GM21723 (cell line): ENCODE measurements around the gene LGALS1.

Experiments used
- ATAC-seq: cut with Tn5 transposase; IDR thresholded peaks from one replicate; pipeline ENCODE4 v1.9.1; 2021; ENCODE audit warnings: mild to moderate bottlenecking, moderate library complexity; ENCODE audit not compliant: unreplicated experiment

LGALS1 gene

DNA sequence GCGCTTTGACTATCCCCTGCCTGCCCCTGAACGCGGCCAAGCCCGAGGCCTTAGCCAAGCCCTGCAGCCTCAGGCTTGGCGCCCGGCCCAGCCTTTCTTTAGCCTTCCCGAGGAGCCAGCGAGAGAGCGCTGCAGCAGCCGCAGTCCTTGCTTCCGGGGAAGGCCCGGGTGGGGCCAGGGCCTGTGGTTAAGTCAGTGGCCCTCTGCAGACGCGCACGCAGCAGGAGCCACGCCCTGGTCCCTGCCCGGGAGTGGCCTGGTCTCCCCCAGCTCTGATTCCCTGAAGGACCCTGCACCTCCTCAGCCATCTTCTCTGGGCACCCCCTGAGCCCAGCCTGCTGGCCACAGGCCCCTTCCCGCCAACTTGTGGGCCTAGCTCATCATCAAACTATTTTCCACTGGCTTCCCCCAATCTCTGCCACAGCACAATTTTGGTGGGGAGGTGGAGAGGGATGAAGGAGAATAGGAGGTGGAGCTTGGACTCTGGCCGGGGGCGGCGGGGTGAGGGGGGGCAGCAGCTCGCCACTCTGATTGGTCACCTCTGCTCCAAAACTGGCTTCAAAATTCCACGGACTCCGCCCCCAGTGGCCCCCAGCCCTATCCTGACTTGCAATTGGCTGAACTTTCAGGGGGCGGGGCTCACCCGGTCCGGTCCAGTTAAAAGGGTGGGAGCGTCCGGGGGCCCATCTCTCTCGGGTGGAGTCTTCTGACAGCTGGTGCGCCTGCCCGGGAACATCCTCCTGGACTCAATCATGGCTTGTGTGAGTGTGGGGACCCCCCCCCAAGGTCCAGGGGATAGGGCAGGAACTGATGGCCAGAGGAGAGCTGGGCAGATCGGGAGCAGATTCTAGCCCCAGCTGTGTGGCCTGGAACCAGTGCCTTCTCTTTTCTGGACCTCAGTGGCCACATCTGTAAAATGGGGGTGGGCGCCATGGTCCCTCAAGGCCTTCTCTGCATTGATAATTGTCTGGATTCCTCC is at the start of gene LGALS1:
LGALS1 (plus strand) TSS at position 686 of the 979 bp plus-strand sequence; CDS start at position 753, 67 bp downstream.
- ATAC-seq: peak; percentile 46

DNA sequence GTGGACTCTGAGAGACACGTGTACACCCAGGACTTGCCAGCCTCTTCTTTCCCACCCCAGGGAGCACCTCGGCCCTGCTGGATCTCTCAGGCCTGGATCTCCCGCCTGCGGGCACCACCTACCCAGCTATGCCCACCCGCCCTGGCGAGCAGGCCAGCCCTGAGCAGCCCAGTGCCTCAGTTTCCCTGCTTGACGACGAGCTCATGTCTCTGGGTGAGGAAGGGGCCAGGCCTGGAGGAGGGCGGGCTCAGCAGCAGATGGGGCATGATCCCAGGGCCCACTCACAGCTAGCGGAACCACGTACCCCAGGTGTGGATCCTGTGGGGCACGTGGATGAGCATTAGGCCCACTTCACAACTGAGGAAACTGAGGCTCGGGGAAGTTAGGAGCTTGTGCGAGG is 49.7 kb upstream of the LGALS1 start:
- ATAC-seq: no peak

DNA sequence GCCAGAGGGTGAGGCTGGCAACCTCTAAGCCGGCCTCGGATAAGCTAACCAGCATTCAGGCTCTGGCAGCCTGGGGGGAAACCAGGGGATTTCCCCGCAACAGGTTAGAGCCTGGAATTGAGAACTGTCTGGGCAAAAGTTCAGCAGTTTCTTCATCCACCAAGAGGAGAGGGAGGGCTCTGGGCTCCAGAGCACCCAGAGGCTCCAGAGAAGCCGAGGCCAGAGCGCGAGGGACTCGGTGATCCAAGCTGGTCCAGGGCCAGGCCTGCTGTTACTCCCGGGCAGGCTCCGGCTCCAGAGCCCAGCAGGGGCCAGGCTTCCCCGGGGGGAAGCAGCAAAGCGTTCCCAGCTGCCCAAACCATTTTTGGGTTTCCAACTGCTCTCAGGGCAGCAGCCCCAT is 49.3 kb upstream of the LGALS1 start:
- ATAC-seq: no peak

DNA sequence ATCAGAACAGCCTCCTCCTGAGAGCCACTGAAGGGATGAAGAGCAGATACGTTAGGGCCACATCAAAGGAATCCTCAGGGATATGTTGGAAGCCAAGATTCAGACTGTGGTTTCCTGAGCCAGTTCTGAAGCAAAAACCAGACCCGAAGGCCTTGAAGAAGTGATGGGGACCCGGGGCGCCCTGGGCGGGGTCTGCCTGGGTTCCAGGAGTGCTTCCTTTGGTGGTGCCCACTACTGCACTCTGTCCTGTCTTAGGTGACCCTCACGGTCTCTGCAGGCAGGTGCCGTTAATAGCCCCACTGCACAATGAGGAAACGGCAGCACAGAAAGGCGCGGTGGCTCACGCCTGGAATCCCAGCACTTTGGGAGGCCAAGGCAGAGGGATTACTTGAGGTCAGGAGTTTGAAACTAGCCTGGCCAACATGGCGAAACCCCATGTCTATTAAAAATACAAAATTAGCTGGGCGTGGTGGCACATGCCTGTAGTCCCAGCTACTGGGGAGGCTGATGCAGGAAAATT is 48.8 kb upstream of the LGALS1 start:
- ATAC-seq: no peak

DNA sequence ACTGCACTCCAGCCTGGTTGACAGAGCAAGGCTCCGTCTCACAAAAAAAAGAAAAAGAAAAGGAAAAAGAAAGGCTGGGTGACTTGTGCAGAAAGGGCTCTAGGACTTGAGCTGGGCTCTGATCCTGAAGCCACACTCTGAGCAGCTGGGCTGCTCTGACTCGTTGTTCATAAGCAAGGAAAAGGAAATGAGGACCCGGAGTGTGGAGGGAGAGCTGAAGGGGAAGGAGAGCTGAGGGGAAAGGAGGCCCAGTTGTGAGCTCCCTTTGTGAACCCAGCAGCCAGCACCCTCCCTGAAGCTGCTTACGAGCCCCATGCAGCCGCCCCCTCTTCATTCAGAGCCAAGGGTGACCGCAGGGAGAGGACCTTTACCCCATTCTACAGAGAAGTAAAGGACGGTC is 48.3 kb upstream of the LGALS1 start:
- ATAC-seq: no peak

DNA sequence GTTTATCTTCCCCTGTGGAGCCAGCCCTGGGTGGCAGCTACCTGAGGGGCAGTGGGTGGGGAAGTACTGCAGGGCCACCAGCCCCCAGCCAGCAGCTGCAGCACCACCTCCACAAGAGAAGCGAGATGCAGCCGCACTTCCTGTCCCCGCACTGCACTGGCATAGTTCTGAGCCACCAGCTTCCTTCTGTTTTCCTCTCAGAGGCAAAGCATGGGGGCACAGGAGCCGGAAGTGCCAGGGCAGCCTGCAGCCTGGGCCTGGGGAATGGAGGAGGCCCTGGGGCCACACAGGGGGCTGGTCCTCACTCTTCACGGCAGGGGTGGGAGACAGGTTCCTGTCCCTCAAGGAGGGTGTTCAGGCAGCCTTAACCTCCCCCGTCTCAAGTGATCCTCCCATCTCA is 47.9 kb upstream of the LGALS1 start:
- ATAC-seq: no peak

DNA sequence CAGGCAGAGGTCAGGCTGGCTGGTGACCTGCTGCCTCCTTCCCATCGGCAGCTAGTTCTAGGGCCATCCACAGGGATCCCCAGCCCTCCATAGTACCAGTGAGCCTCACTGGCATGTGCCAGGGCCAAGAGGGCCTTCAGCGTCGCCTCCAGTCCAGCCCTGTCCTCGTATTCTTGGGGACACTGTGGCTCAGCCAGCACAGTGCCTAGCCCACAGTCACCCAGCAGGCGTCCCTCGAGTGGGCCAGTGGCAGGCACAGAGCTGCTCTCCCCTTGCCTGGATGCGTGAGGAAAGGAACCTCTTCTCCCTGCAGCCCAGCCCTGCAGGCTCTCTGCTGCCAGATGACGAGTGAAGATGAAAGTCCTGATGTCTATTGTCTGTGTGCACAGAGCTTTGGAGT is 46.6 kb upstream of the LGALS1 start:
- no peak for ATAC-seq

DNA sequence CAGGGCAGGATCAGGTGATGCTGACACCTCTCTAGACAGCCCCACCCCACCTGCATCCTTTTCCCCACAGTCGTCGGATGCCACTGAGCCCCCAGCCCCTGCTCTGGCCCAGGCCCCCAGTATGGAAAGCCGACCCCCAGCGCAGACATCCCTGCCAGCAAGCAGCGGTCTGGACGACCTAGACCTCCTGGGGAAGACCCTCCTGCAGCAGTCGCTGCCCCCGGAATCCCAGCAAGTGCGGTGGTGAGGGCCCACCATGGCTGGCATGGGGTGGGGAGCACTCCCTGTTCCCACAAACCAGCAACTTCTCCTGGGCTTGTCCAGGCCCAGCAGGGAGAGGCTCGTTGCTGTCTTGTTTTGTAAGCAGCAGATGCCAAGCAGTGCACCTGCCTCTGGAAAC is 45.5 kb upstream of the LGALS1 start:
- no peak for ATAC-seq

DNA sequence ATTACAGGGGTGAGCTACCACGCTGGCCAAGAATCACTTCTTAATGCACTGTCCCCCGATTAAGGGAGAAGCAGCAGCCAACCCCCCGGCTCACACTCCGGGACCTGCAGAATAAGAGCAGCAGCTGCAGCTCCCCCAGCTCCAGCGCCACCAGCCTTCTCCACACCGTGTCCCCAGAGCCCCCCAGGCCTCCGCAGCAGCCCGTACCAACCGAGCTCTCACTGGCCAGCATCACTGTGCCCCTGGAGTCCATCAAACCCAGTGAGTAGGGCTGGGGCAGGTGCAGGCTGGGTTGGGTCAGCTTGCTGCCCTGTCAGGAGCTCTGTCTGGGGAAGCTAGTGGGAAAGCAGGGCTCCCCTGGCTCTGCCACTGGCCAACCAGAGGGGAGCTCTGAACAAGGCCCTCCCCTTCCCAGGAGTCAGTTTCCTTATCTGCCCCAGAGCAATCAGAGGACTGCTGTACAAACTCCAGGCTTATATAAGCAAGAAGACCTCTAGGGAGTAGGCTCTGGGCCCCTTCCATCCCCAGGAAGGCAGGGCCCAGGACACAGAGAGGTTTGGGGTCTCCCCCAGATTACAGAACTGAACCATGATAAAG is 44.5 kb upstream of the LGALS1 start:
- ATAC-seq: no peak

DNA sequence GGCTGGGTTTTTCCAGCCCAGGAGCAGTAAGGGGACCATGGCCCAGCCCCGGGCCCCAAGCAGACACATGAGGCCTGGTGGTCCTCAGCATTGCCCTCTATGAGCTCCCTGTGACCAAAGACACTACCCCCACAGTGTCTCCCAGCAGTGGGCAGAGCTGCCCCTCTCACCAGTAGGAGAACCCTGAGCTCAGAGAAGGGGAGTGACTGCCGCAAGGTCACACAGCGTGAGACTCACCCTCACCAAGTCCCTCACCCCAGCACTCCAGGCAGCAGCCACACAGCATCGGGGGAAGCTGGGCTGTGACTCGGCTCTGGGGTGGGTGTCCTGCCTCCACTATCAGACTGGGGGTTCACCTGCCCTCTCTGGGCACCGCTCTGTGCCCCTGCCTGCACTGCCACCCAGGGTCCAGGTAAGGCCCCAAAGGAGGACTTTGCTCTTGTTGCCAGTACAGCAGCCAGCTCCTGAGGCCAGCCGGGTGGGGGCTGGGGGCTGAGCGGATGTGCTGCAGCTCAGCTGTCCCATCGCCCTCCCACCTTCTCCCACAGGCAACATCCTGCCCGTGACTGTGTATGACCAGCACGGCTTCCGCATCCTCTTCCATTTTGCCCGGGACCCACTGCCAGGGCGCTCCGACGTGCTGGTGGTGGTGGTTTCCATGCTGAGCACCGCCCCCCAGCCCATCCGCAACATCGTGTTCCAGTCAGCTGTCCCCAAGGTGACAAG is 43.8 kb upstream of the LGALS1 start:
- ATAC-seq: no peak

DNA sequence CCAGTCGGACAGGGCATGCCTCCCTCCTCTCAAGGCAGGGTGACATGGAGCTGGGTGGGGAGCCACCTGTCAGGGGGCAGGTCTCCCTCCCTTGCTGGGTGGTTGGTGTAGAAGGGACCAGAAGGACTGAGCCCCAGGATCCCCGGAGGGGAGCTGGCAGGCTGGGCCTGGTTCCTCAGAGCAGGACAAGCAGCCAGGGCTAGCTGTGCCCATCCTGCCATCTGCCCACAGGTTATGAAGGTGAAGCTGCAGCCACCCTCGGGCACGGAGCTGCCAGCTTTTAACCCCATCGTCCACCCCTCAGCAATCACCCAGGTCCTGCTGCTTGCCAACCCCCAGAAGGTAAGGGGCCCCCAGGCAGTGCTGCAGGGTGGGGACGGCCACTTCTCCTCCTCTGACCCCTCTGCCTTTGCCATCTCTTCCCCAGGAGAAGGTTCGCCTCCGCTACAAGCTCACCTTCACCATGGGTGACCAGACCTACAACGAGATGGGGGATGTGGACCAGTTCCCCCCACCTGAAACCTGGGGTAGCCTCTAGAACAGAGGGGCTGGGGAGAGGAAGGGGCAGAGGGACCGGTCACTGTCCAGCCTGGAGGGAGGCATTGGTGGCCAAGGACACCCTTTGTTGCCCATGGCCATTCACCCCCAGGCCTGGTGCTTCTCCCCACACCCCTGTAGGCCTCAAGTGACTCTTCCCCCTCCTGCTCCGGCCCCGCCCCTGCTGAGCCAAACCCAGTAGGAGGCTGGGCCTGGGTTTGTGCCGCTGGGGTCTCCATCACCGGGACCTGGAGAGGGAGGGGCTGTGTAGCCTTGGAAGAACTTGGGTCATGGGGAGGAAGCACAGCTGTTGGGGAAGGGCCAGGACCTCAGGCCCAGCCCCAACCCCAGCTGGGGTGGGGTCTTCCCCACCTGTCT is 43.0 kb upstream of the LGALS1 start:
- ATAC-seq: peak; percentile 7

DNA sequence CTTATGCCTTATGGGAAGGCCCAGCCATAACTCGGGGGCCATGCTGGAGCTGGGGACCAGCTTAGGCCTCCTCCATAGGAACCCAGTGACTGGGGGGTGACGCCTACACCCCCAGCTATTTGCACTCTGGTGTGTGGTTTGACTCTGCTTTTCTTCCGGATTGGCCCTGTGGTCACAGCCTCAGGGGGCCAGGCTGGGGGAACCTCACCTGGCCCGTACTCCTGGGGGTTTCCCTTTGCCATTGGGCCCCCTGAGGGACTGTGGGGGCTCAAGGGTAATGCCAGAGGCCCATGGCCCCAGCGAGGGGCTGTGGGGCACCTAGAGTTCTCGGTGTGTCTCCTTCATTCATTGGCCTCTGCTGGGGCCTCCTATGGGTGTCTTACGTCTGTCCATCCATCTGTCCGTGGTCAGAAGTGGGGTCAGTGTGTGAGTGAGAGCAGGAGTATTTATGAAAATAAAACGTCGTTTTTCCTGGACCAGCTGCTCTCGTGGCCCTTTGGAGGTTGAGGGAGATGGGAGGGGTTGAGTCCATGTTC is 42.3 kb upstream of the LGALS1 start:
- peak; percentile 60 for ATAC-seq

DNA sequence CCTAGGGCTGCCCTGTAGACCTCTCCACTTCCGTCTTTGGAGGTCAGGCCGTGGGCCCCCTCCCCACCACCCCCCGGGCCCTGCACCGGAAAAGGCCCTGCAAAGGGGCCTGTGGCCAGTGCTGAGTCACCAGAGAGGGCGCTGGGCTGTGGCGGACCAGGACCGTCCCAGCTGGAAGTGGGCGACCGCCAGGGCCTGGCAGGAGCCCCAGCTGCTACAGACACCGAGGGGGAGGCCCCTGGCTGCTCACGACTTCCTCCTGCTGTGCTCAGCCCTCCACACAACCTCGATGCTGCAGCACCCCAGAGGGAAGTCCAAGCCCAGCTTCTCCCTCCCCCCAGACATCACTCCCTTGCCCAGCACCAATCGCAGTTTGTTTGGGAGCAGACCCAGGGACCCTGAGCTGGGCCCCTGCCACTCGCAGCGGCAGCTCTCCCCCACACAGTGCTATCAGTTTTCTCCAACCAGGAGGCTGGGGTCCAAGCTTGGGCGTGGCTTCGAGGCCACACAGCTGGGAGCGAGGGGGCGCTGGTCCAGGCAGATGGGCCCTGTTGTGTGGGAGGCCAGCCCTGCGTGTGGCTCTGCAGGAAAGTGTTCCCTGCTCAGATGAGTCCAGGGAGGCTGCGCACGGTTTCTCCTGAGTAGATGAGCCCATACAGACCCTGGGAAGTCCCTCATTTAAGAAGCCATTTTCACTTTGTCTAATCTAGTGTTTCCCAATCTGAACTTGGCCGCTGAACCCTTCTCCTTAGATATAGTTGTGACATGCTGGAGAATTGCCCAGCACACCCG is 41.6 kb upstream of the LGALS1 start:
- peak; percentile 52 for ATAC-seq

DNA sequence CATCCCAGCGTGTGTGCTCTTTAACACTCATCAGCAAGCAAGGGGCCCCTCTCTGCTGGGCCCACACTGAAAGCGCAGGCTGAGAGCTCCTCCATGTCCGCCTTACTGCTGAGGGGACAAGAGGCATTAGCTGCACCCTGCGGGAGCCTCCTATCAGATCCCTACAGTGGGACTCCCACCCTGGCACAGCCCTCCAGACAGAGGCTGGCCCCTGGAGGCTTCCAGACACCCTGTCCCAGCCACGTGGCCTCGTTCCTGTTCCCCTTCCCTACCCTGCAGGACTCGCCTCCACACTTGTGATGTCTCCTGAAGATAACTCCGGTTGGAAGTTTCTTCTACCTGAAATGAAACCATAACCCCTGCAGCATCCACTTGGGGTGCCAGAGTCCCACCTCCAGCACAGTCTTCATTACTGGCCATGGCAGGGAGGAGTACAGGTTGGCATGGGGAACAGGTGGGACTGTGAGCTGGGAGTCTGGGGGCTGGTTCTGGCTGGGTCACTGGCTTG is 41.0 kb upstream of the LGALS1 start:
- no peak for ATAC-seq

DNA sequence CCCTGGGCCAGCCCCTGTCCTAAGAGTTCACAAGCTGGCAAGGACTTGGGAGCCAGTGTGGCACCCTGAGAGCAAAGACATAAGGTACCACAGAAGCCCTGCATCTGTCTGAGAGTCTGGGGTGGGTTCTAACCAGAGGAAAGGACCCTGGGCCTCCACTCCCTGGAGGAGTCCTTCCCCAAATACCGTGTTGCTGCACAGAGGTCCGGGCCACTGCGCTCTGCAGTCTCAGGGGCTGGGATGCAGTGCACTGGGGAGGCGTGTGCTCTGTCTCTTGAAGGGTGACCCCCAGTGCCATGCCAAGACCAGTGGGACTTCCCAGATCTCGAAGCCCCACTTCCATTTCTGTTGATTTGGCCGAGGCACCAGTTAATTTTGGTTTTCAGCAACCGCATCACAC is 40.3 kb upstream of the LGALS1 start:
- ATAC-seq: no peak

DNA sequence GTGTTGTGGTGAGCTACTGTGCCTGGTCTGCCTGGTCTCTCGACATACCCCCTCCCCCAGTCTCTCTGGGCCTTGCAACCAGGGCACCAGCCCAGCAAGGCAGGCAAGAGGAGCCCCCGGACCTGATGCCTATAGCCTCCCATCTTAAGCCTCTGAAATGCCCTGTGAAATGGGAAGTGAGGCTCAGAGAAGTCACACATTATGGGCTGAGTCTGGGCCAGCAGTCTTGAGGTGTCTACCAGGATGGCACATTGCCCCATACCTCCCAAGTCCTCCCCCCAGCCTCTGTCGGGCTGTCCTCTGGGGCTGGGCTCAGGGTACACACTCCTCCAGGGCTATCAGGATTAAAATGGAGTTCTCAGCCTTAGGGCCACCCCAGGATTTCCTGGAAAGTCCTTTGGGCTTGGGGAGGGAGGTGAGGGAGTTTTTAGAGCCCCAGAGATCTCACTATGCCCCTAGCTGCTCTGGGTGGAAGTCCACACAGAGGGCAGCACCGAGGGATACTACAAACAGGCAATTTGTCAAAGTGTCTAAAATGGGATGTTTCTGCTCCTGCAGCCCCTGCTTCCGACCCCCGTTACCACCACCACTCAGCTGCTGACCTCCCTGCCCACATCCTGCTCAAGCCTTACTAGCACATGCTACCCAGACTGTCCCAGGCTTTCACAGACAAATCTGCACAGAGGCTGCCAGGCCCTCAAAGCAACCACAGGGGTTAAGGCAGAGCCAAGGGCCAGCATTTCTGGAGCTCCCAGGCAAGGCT is 39.1 kb upstream of the LGALS1 start:
- ATAC-seq: no peak

DNA sequence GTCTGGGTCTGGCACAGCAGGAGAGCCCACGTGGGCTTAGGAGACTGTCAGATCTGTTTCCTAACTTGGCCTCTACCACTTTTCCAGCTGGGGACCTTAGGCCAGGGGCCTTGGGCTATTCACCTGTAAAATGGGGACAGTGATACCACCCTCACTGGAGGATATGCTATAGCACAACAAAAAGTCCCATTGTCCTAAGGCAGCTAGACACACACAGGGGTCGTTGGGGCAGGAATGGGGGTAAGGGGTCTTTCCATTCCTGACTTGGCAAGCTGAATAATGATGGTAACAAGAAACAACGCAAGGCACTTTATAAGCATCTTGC is 38.5 kb upstream of the LGALS1 start:
- no peak for ATAC-seq

DNA sequence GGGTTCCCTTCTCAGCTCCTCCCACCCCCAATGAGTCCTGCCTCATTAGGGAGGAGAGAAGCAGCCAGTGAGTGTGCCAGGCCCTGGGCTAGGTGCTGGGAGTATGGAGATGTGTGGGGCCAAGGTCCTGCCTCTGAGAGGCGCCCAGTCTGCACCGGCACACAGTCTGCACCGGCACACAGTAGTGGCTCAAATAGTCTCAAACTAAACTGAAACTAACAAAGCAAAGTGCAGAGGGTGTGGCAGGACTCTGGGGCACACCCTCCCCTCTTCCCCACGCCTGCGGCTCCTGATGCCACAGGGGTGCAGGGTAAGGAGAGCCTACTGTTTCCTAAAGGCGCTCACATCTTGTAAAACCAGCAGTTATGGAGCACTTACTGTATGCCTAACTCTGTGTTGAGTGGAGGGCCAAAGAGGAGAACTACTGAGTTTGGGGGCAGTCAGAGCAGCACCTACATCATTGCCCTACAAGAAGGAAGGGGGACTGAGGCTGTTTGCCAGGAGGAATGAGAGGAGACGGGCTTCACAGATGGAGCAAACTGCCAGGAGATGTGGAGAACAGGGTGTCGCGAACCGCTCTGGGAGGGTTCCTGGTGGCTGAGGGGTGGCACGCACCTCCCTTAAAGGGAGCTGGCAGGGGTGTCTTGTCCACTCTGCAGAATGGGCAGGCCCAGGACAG is 36.9 kb upstream of the LGALS1 start:
- ATAC-seq: no peak
